ENCODE data around the gene RABGAP1L. TPM values are rescaled to one million over a fixed set of nuclear protein-coding genes. Genes with fewer than 3 reads are reported as not detected.
"Not testable (repeated sequence)": the region's sequence is repeated elsewhere in the genome, so short reads cannot be mapped to it uniquely, and the experiment has no call there.

Gene RABGAP1L
- total RNA-seq, 1 experiment from 2014 or later: 31.2 TPM

DNA sequence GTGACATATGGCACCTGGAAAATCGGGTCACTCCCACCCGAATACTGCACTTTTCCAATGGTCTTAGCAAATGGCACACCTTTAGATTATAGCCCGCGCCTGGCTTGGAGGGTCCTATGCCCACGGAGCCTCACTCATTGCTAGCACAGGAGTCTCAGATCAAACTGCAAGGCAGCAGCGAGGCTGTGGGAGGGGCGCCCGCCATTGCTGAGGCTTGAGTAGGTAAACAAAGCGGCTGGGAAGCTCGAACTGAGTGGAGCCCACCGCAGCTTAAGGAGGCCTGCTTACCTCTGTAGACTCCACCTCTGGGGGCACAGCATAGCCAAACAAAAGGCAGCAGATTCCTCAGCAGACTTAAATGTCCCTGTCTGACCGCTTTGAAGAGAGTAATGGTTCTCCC lies 458.6 kb downstream of the RABGAP1L start:
- DNase-seq (ENCODE audit: low read depth, low spot score); in situ Hi-C loops (cut with HindIII; ENCODE audit: low pct_unique_long_range_greater_than_20kb, low sequenced_read_pairs): not testable (repeated sequence)

GRCh38 chr1:174623324-174624035 lies 464.2 kb downstream of the RABGAP1L start:
- DNase-seq (ENCODE audit: low read depth, low spot score): no peak
- in situ Hi-C loops (cut with HindIII; ENCODE audit: low pct_unique_long_range_greater_than_20kb, low sequenced_read_pairs): no loop called here

GRCh38 chr1:174626031-174627025 lies 467.0 kb downstream of the RABGAP1L start:
- in situ Hi-C loops (cut with HindIII; ENCODE audit: low pct_unique_long_range_greater_than_20kb, low sequenced_read_pairs): no loop called here
- peak; percentile 36 for DNase-seq (ENCODE audit: low read depth, low spot score)

- in situ Hi-C loops (cut with HindIII; ENCODE audit: low pct_unique_long_range_greater_than_20kb, low sequenced_read_pairs): no loop called here
- DNase-seq (ENCODE audit: low read depth, low spot score): no peak
Observed at GRCh38 chr1:174637487-174637886, 478.2 kb downstream of the RABGAP1L start.

DNA sequence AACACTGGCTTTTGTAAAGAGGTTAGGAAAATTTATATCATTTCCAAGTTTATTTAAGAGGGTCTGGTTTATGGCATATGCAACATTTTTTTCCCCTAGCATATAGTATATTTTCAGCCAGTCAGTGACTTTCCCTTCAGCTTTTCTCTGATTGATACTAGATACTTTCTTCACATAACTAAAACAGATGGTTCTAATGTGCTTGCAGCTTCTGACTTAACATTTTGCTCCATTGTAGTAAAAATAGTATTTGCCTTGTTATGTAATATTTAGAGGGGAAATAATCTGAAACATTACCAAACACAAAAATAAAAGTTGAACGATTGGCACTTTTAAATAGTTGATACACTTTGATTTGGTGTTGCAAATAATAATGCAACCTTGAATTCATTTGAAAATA lies 480.1 kb downstream of the RABGAP1L start:
- in situ Hi-C loops (cut with HindIII; ENCODE audit: low pct_unique_long_range_greater_than_20kb, low sequenced_read_pairs): no loop called here
- no peak for DNase-seq (ENCODE audit: low read depth, low spot score)

DNA sequence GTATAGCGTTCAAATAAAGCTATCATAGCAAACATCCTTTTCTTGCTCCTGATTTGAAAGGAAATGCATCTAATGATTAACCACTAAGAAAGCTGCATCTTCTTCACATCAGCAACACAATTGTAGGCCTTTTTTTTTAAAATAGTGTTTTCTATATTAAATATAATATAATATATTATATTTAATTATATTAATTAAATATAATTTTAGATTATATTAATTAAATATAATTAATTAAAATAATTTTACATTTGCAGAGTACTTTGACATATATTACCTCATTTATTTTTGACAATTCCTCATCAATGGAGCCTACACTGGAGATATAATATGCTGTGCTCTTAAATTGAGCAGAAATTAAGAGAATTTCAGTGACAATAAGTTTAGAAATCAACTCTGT lies 481.5 kb downstream of the RABGAP1L start:
- in situ Hi-C loops (cut with HindIII; ENCODE audit: low pct_unique_long_range_greater_than_20kb, low sequenced_read_pairs): no loop called here
- DNase-seq (ENCODE audit: low read depth, low spot score): no peak

DNA sequence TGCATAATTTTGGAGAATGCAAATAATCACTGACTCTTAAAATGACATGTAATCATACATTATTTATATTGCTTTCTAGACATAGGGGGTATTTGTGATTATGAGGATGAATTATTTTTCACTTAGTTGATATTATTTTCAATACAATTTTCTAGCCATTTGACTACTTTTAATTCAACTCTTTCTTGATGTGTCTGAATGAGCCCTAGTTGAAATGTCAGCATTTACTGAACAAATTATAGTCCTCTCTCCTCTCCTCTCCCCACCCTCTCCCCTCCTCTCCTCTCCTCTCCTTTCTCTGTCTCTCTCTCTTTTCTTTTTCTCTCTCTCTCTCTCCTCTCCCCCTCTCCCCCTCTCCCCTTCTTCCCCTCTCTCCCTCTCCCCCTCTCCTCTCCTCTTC lies 483.1 kb downstream of the RABGAP1L start:
- in situ Hi-C loops (cut with HindIII; ENCODE audit: low pct_unique_long_range_greater_than_20kb, low sequenced_read_pairs): no loop called here
- no peak for DNase-seq (ENCODE audit: low read depth, low spot score)

DNA sequence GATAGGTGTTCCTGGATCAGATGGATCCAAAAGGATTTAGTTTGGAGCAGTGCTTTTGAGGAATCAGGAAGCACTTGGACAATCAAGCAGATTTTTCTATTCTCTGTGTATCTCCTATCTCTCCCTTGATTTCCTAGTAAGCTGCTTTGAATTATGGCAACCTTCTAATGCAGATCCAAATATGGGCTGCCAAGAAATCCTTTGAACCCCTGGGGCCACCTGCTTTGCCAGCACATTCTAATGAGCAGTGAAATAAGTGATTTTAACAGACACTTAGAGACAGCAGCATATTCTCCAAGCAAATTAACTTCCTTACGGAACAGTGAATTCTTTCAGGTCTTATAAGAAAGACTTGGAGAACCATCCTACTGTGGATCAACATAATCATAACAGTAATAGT lies 483.9 kb downstream of the RABGAP1L start:
- in situ Hi-C loops (cut with HindIII; ENCODE audit: low pct_unique_long_range_greater_than_20kb, low sequenced_read_pairs): no loop called here
- DNase-seq (ENCODE audit: low read depth, low spot score): no peak

- in situ Hi-C loops (cut with HindIII; ENCODE audit: low pct_unique_long_range_greater_than_20kb, low sequenced_read_pairs); DNase-seq (ENCODE audit: low read depth, low spot score): not testable (repeated sequence)
Observed at GRCh38 chr1:174649572-174649971, 490.3 kb downstream of the RABGAP1L start.

GRCh38 chr1:174652569-174653280 lies 493.4 kb downstream of the RABGAP1L start:
- in situ Hi-C loops (cut with HindIII; ENCODE audit: low pct_unique_long_range_greater_than_20kb, low sequenced_read_pairs): no loop called here
- no peak for DNase-seq (ENCODE audit: low read depth, low spot score)

DNA sequence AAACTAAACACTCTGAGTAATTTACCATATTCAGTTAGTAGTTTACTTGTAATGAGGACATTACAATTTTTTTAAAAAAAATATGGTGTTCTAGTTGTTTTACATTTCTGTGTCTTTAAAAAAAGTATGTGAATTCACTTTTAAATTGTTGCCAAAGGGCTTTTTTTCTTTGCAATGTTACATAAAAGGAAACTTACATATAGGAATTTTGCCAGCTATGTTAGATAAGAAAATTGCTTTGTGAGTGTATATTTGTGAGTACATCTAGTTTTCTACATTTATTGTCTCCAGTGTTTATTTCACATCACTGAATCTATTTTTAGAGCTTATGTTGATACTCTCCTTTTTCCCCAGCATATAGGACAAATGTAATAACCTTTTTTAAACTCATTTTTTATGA lies 495.2 kb downstream of the RABGAP1L start:
- DNase-seq (ENCODE audit: low read depth, low spot score): no peak
- in situ Hi-C loops (cut with HindIII; ENCODE audit: low pct_unique_long_range_greater_than_20kb, low sequenced_read_pairs): no loop called here

- in situ Hi-C loops (cut with HindIII; ENCODE audit: low pct_unique_long_range_greater_than_20kb, low sequenced_read_pairs): no loop called here
- no peak for DNase-seq (ENCODE audit: low read depth, low spot score)
Observed at GRCh38 chr1:174656409-174657059, 497.2 kb downstream of the RABGAP1L start.

DNA sequence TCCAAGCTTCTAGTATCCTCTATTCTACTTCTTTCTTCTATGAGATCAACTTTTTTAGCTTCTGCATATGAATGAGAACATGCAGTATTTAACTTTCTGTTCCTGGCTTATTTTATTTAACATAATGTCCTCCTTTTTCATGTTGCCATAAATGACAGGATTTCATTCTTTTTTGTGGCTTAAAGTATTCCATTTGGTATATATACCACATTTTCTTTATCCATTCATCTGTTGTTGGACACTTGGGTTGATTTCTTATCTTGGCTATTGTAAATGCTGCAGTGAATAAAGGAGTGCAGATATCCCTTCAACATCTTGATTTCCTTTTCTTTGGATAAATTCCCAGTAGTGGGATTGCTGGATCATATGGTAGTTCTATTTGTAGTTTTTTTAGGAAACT lies 498.1 kb downstream of the RABGAP1L start:
- DNase-seq (ENCODE audit: low read depth, low spot score): no peak
- in situ Hi-C loops (cut with HindIII; ENCODE audit: low pct_unique_long_range_greater_than_20kb, low sequenced_read_pairs): no loop called here

- DNase-seq (ENCODE audit: low read depth, low spot score): no peak
- in situ Hi-C loops (cut with HindIII; ENCODE audit: low pct_unique_long_range_greater_than_20kb, low sequenced_read_pairs): no loop called here
Observed at GRCh38 chr1:174657893-174658292, 498.6 kb downstream of the RABGAP1L start.

- peak; percentile 4 for DNase-seq (ENCODE audit: low read depth, low spot score)
Observed at GRCh38 chr1:174659823-174660222, 500.5 kb downstream of the RABGAP1L start.

GRCh38 chr1:174660476-174660875 lies 501.2 kb downstream of the RABGAP1L start:
- in situ Hi-C loops (cut with HindIII; ENCODE audit: low pct_unique_long_range_greater_than_20kb, low sequenced_read_pairs): no loop called here
- DNase-seq (ENCODE audit: low read depth, low spot score): no peak

More at GRCh38 chr1:174659823-174660222, 500.5 kb downstream of the RABGAP1L start:
- in situ Hi-C loops (cut with HindIII; ENCODE audit: low pct_unique_long_range_greater_than_20kb, low sequenced_read_pairs): no loop called here

GRCh38 chr1:174663358-174663757 lies 504.0 kb downstream of the RABGAP1L start:
- in situ Hi-C loops (cut with HindIII; ENCODE audit: low pct_unique_long_range_greater_than_20kb, low sequenced_read_pairs): no loop called here
- DNase-seq (ENCODE audit: low read depth, low spot score): no peak

DNA sequence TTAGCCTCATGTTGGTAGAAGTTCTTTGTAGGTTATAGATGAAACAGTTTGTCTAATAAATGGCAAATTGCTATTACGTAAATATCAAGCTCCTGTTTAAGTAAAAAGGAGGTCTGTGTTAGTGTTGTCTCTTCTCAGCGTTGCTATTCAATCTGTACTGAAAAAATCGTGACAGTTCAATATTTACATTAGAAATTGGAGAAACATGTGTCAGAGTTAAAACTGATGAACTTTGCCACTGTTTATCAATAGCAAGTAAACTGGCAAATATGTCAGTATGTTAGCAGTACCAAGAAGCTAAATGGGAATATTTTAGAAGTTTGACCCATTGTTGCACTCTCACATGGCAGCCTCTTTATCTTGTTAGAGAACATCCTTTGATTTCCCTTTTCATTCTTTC lies 506.9 kb downstream of the RABGAP1L start:
- DNase-seq (ENCODE audit: low read depth, low spot score): no peak
- in situ Hi-C loops (cut with HindIII; ENCODE audit: low pct_unique_long_range_greater_than_20kb, low sequenced_read_pairs): no loop called here
